NB4 (cell line): Measurements from ENCODE around the gene STK24.

Experiments
- DNase-seq: peaks from one replicate; pipeline ENCODE4 v3.0.0; 2010; ENCODE audit warnings: low read depth
- H3K4me3 ChIP-seq: one replicate; pipeline ENCODE4 v1.5.1; 2011; ENCODE audit warnings: mild to moderate bottlenecking, low read depth, low read length, moderate library complexity
- MAX ChIP-seq: IDR thresholded peaks from 2 replicates; pipeline ENCODE4 v1.6.1; 2011; ENCODE audit warnings: low read depth, low read length
- MYC ChIP-seq: IDR thresholded peaks from 2 replicates; pipeline ENCODE4 v1.6.1; 2011; ENCODE audit warnings: low read depth, low read length
- POLR2A ChIP-seq: IDR thresholded peaks from 2 replicates; pipeline ENCODE4 v1.6.1; 2011; ENCODE audit warnings: mild to moderate bottlenecking; ENCODE audit not compliant: insufficient read length; ENCODE audit errors: extremely low read depth
- TF ChIP-seq, protein P1 (sequence below): IDR thresholded peaks from one replicate; pipeline ENCODE4 v1.5.1; 2012; ENCODE audit warnings: low read depth, low read length

Gene STK24

GRCh38 chr13:98446234-98446621 is 130.7 kb downstream of the STK24 start:
- no peak for DNase-seq
- no peak for TF ChIP-seq MAX
- TF ChIP-seq, protein P1, sequence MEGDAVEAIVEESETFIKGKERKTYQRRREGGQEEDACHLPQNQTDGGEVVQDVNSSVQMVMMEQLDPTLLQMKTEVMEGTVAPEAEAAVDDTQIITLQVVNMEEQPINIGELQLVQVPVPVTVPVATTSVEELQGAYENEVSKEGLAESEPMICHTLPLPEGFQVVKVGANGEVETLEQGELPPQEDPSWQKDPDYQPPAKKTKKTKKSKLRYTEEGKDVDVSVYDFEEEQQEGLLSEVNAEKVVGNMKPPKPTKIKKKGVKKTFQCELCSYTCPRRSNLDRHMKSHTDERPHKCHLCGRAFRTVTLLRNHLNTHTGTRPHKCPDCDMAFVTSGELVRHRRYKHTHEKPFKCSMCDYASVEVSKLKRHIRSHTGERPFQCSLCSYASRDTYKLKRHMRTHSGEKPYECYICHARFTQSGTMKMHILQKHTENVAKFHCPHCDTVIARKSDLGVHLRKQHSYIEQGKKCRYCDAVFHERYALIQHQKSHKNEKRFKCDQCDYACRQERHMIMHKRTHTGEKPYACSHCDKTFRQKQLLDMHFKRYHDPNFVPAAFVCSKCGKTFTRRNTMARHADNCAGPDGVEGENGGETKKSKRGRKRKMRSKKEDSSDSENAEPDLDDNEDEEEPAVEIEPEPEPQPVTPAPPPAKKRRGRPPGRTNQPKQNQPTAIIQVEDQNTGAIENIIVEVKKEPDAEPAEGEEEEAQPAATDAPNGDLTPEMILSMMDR: no peak
- no peak for TF ChIP-seq POLR2A
- no peak for TF ChIP-seq MYC
- H3K4me3 ChIP-seq: no peak overlapping the region

- DNase-seq: peak; percentile 79
- no peak overlapping the region for H3K4me3 ChIP-seq
- TF ChIP-seq MAX (peak; percentile 71), POLR2A (no peak), MYC (no peak)
- TF ChIP-seq, protein P1: peak; percentile 96
These were observed 131.3 kb downstream of the STK24 start for GRCh38 chr13:98445340-98446233.

GRCh38 chr13:98444381-98444780 is 132.5 kb downstream of the STK24 start:
- H3K4me3 ChIP-seq: no peak overlapping the region
- no peak for TF ChIP-seq MAX
- TF ChIP-seq POLR2A: no peak
- no peak for TF ChIP-seq MYC
- TF ChIP-seq, protein P1: no peak
- no peak for DNase-seq

- TF ChIP-seq POLR2A (no peak), MYC (no peak), MAX (no peak)
- TF ChIP-seq, protein P1: no peak
- H3K4me3 ChIP-seq: no peak overlapping the region
- DNase-seq: no peak
These were observed 133.0 kb downstream of the STK24 start for GRCh38 chr13:98443800-98444325.

- no peak overlapping the region for H3K4me3 ChIP-seq
- TF ChIP-seq MYC (no peak), MAX (no peak), POLR2A (no peak)
- TF ChIP-seq, protein P1: no peak
- DNase-seq: peak; percentile 35
These were observed 133.6 kb downstream of the STK24 start for GRCh38 chr13:98443329-98443728.
